ELF-1 (cell line): ENCODE results near the gene TSN.
A peak's percentile ranks its signal among the peaks of the same experiment; 100 is the strongest.
"Not testable (repeated sequence)": the region's sequence is repeated elsewhere in the genome, so short reads cannot be mapped to it uniquely, and the experiment has no call there.

Experiments used
- DNase-seq: peaks from one replicate; pipeline ENCODE4 v3.0.0-alpha.2; 2016; ENCODE audit warnings: low read depth, low spot score

Gene TSN

DNA sequence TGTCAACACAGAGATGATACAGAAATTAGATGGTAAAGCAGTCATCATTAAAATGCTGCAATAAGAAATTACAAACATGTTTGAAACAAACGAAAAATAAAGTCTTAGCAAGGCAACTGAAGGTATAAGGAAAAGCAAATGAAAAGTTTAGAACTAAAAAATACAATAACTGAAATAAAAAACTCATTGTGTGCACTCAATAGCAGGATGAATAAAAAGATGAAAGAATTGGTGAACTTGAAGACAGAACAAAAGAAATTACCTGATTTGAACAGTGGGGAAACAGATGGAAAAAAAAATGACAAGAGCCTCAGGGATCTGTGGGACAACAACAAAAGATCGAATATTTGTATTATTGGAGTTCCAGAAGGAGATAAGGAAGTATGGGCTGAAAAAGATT lies 46.5 kb downstream of the TSN start:
- DNase-seq: no peak

DNA sequence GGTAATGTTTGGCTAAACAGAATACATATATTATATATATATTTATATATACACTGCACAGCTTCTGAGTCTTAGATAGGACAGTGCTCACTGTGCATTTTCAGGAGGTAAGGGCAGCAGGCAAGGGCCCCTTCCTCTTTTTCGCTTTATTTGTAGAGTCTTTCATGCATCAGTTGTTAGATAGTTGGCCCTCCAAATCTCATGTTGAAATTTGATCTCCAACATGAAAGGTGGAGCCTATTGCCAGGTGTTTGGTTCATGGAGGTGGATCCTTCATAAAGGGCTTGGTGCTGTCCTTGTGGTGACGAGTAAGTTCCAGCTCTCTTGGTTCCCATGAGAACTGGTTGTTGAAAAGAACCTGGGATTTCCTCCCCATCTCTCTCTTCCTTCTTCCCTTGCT lies 48.1 kb downstream of the TSN start:
- DNase-seq: no peak

- DNase-seq: peak; percentile 47
Measured at GRCh38 chr2:121804340-121804739, 48.9 kb downstream of the TSN start.

DNA sequence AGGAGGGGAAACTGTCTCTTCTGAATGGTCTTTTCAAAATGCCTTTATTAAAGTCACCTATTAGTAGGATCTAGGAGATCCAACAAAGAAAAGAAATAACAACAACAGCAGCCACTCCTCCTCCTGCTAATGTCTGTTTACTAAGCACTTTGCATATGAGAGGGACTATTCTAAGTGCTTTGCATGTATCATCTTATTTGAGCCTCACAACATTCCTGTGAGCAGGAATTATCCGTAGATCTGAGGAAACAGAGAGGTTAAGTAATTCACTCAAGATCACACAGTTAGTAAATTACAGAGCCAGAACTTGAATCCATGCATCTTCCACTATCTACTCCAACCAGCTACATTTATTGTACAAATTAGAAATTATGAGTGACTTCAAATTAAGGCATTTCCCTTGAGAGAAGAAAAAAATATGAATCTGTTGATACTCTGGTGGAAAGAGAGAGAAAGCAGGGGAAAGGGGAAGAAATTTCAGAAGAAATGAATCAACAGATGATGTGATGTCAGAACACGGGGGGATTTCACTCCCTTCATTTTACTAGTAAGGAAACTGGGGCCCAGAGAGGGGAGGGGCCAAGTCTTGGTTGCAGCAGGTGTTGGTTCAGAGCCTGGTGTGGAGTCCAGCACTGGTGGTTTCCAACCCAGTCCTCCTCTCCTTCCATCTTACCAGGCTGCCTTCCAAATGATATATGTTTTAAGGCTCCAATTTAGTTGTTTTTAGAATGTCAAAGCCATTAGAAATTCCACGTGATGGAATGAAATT lies 49.7 kb downstream of the TSN start:
- DNase-seq: no peak

- DNase-seq: no peak
Measured at GRCh38 chr2:121805766-121806143, 50.3 kb downstream of the TSN start.

DNA sequence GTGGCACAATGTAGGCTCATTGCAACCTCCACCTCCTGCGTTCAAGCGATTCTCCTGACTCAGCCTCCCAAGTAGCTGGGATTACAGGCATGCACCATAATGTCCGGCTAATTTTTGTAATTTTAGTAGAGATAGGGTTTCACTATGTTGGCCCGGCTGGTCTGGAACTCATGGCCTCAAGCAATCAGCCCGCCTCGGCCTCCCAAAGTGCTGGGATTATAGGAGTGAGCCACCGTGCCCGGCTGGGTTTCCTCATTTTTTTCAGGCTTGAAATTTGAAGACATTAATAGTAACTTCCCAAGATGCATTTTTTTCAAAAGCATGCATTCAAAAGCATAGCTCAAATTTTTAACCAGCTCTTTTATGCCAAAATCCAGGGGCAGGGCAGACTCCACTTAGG lies 52.3 kb downstream of the TSN start:
- not testable (repeated sequence) for DNase-seq

DNA sequence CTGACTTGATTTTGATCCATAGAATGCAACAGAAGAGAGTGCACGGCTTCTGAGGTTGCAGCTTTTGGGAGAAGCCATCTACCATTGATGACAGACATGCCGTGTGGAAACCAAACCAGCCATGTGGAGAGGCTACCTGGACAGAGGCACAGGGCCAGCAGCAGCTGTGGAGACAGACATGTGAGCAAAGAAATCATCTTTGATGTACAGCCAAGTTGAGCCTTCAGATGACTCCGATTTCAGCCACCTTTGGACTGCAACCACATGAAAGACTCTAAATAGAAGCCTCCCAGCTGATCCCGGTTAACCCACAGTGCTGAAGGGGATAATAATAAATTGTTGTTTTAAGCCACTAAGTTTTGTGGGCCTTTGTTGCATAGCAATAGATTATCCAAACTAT lies 54.2 kb downstream of the TSN start:
- no peak for DNase-seq

- peak; percentile 84 for DNase-seq
Measured at GRCh38 chr2:121810959-121811853, 55.8 kb downstream of the TSN start.

DNA sequence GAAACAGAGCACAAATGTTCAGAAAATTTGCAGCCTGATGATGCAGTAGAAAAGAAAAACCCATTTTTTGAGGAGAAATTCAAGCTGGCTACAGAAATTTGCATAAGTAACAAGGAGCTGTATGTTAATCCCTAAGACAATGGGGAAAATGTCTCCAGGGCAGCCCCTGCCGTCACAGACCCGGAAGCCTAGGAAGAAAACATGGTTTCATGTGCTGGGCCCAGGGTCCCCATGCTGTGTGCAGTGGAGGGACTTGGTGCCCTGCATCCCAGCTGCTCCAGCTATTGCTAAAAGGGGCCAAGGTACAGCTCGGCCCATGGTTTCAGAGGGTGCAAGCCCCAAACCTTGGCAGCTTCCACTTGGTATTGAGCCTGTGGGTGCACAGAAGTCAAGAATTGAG lies 57.6 kb downstream of the TSN start:
- DNase-seq: peak; percentile 56

GRCh38 chr2:121815216-121815615 lies 59.8 kb downstream of the TSN start:
- DNase-seq: no peak

GRCh38 chr2:121816797-121817196 lies 61.3 kb downstream of the TSN start:
- DNase-seq: no peak

DNA sequence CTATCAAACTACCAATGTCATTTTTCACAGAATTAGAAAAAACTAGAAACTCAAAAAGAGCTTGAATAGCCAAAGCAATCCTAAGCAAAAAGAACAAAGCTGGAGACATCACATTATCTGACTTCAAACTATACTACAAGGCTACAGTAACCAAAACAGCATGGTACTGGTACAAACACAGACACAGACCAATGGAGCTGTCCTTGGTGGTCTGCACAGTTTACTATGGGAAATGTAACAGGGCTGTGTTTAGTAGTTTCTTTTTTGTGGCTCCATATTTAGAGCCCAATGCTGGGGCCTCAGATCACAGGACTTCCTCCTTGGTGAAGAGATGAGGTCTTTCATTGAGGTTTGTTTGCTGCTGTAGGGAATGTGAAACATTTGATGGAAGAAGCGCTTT lies 61.9 kb downstream of the TSN start:
- DNase-seq: not testable (repeated sequence)
